Caco-2 (cell line): ENCODE data around the gene TCF7L2. TPM values are rescaled to one million over a fixed set of nuclear protein-coding genes. Genes with fewer than 3 reads are reported as not detected.

Source experiments
- BruUV-seq: library from RNA; stranded (reverse); fragments of 400-500 nt; replicated peaks from 2 replicates; lab custom pipeline; 2021; lab: Mats Ljungman, UMichigan
- CTCF ChIA-PET: fragments of 300-600 bp; sonication (Branson Sonifier 250); formaldehyde crosslinking; loops from one replicate; lab custom pipeline; 2022; ENCODE audit warnings: antibody characterized with exemption; lab: Charles Lee
- POLR2A ChIA-PET: fragments of 300-600 bp; sonication (Branson Sonifier 250); formaldehyde crosslinking; loops from one replicate; lab custom pipeline; 2022; ENCODE audit warnings: antibody characterized with exemption; lab: Charles Lee
- DNase-seq, 2 experiments: peaks; one replicate each; pipeline versions ENCODE4 v3.0.0 to v3.0.0-alpha.2; 2020 to 2022
- H3K27me3 ChIP-seq: replicated peaks from 2 replicates; pipeline ENCODE4 v1.6.0; 2011; ENCODE audit warnings: low read length; ENCODE audit not compliant: control insufficient read depth, insufficient read depth
- H3K36me3 ChIP-seq: 2 replicates; pipeline ENCODE4 v1.5.1; 2011; ENCODE audit warnings: low read length; ENCODE audit not compliant: control insufficient read depth, insufficient read depth
- H3K4me1 ChIP-seq: fragments of 250-450 bp; sonication (Bioruptor Pico); 2 replicates; pipeline ENCODE4 v1.5.1; 2020; ENCODE audit warnings: mild to moderate bottlenecking
- H3K4me3 ChIP-seq: 2 replicates; pipeline ENCODE4 v1.5.1; 2011; ENCODE audit warnings: low read depth, mild to moderate bottlenecking, control low read depth, low read length
- H3K9me3 ChIP-seq: fragments of 250-450 bp; sonication (Bioruptor Pico); 2 replicates; pipeline ENCODE4 v1.5.1; 2020; ENCODE audit warnings: mild to moderate bottlenecking, moderate library complexity
- H3K27ac Mint-ChIP-seq: one replicate; pipeline ENCODE4 v1.8.0; 2022; ENCODE audit warnings: mixed read lengths; ENCODE audit not compliant: unreplicated experiment
- H3K27me3 Mint-ChIP-seq: one replicate; pipeline ENCODE4 v1.8.0; 2022; ENCODE audit warnings: mixed read lengths; ENCODE audit not compliant: insufficient read depth, unreplicated experiment
- H3K36me3 Mint-ChIP-seq: one replicate; pipeline ENCODE4 v1.8.0; 2022; ENCODE audit warnings: mild to moderate bottlenecking, mixed read lengths; ENCODE audit not compliant: insufficient read depth, unreplicated experiment
- H3K4me1 Mint-ChIP-seq: one replicate; pipeline ENCODE4 v1.8.0; 2022; ENCODE audit warnings: low read depth, mixed read lengths; ENCODE audit not compliant: unreplicated experiment
- H3K4me3 Mint-ChIP-seq: one replicate; pipeline ENCODE4 v1.8.0; 2022; ENCODE audit warnings: mild to moderate bottlenecking, moderate library complexity, mixed read lengths; ENCODE audit not compliant: unreplicated experiment
- H3K9me3 Mint-ChIP-seq: one replicate; pipeline ENCODE4 v1.8.0; 2022; ENCODE audit warnings: mixed read lengths; ENCODE audit not compliant: unreplicated experiment
- intact Hi-C: fragments of 100-400 bp; cut with micrococcal nuclease; formaldehyde crosslinking; loops from one replicate; pipeline ENCODE4 v1.10.0; 2022; ENCODE audit not compliant: unreplicated experiment
- total RNA-seq: library from RNA; stranded (reverse); gene quantifications from 2 replicates; pipeline ENCODE4 v1.2.3, GENCODE V29; 2022
- TF ChIP-seq, protein P1 (sequence below), 2 experiments: fragments of 200-600 bp in 1 of 2; IDR thresholded peaks; 1 replicate in 1 of 2; 2 replicates in 1 of 2; pipeline versions ENCODE4 v1.5.1 to v1.8.0; 2011 to 2022; ENCODE audit warnings: antibody characterized with exemption in 1 of 2, control low read depth in 1 of 2, inconsistent platforms in 1 of 2, low read depth in 1 of 2, low read length in 1 of 2, mild to moderate bottlenecking in 1 of 2, moderate library complexity in 1 of 2; ENCODE audit not compliant: insufficient read depth in 1 of 2, severe bottlenecking in 1 of 2, unreplicated experiment in 1 of 2

The TCF7L2 gene
- total RNA-seq, 1 experiment from 2014 or later = 45.4 TPM

DNA sequence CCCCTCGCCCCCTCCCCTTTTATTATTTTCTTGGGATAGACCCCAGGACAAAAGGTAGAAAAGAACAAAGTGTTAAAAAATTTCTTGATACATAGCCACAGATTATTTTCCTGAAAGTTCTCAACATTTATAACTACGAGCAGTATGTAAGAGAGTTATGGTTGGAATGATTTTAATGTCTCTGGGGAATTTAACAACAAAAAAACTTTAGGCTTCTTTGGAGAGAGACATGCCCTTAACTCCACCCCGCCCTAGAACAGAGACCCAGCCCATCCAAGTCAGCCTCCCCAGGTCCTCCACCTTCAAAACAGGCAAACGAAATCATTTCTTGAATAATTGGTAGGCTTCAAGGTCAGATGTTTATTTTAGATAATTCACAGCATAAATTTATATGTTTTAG, 97.1 kb downstream of the TCF7L2 start:
- no TSS peak for BruUV-seq
- H3K4me3 ChIP-seq = no peak overlapping the region
- H3K27me3 ChIP-seq = no peaks in the 10 kb centered on the region
- peaks cover 7% of the 10 kb centered on the region for H3K4me1 Mint-ChIP-seq
- H3K27me3 Mint-ChIP-seq = no peaks in the 10 kb centered on the region
- H3K4me3 Mint-ChIP-seq = no peak overlapping the region
- no peaks in the 10 kb centered on the region for H3K9me3 ChIP-seq
- H3K36me3 ChIP-seq = peaks cover 1% of the 10 kb centered on the region
- intact Hi-C loops = no loop called here
- peaks cover 12% of the 10 kb centered on the region; the same call in 1 of the 2 replicates for H3K4me1 ChIP-seq
- ChIA-PET CTCF (no interaction called here), POLR2A (no interaction called here)
- no peaks in the 10 kb centered on the region for H3K9me3 Mint-ChIP-seq
- DNase-seq = no peak
- no peak overlapping the region for H3K27ac Mint-ChIP-seq
- TF ChIP-seq, protein P1, sequence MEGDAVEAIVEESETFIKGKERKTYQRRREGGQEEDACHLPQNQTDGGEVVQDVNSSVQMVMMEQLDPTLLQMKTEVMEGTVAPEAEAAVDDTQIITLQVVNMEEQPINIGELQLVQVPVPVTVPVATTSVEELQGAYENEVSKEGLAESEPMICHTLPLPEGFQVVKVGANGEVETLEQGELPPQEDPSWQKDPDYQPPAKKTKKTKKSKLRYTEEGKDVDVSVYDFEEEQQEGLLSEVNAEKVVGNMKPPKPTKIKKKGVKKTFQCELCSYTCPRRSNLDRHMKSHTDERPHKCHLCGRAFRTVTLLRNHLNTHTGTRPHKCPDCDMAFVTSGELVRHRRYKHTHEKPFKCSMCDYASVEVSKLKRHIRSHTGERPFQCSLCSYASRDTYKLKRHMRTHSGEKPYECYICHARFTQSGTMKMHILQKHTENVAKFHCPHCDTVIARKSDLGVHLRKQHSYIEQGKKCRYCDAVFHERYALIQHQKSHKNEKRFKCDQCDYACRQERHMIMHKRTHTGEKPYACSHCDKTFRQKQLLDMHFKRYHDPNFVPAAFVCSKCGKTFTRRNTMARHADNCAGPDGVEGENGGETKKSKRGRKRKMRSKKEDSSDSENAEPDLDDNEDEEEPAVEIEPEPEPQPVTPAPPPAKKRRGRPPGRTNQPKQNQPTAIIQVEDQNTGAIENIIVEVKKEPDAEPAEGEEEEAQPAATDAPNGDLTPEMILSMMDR (IDR thresholded peaks at IDR 0.05; ENCODE audit: insufficient read depth in 1 of 2, low read depth in 1 of 2, low read length in 1 of 2, severe bottlenecking in 1 of 2, unreplicated experiment in 1 of 2) = no peak
- H3K36me3 Mint-ChIP-seq = peaks cover 31% of the 10 kb centered on the region

DNA sequence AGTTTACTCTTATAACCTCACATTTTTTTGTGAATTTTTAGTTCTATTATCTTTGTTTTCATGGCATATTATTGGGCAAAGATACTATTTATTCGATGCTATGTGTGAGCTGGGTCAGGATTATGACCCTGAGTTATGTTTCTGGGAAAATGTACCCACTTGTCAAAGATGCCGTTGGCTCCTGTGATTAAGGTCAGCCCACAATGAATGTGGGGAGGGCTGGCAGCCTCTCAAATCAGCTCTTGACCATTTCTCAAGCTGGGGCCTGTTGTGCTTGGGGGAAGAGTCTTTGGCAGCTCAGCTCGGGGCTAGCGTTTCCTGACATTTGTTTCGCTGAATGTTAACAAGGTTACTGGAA, 97.5 kb downstream of the TCF7L2 start:
- Mint-ChIP-seq H3K4me3 (no peak overlapping the region), H3K36me3 (peaks cover 31% of the 10 kb centered on the region), H3K9me3 (no peaks in the 10 kb centered on the region), H3K27ac (no peak overlapping the region), H3K4me1 (peaks cover 7% of the 10 kb centered on the region), H3K27me3 (no peaks in the 10 kb centered on the region)
- ChIA-PET CTCF (no interaction called here), POLR2A (no interaction called here)
- BruUV-seq = no TSS peak
- Histone ChIP-seq H3K36me3 (peaks cover 1% of the 10 kb centered on the region), H3K27me3 (no peaks in the 10 kb centered on the region), H3K4me1 (peaks cover 12% of the 10 kb centered on the region; the same call in 1 of the 2 replicates), H3K9me3 (no peaks in the 10 kb centered on the region), H3K4me3 (no peak overlapping the region)
- intact Hi-C loops = no loop called here
- TF ChIP-seq, protein P1 (IDR thresholded peaks at IDR 0.05; ENCODE audit: insufficient read depth in 1 of 2, low read depth in 1 of 2, low read length in 1 of 2, severe bottlenecking in 1 of 2, unreplicated experiment in 1 of 2) = no peak
- no peak for DNase-seq

DNA sequence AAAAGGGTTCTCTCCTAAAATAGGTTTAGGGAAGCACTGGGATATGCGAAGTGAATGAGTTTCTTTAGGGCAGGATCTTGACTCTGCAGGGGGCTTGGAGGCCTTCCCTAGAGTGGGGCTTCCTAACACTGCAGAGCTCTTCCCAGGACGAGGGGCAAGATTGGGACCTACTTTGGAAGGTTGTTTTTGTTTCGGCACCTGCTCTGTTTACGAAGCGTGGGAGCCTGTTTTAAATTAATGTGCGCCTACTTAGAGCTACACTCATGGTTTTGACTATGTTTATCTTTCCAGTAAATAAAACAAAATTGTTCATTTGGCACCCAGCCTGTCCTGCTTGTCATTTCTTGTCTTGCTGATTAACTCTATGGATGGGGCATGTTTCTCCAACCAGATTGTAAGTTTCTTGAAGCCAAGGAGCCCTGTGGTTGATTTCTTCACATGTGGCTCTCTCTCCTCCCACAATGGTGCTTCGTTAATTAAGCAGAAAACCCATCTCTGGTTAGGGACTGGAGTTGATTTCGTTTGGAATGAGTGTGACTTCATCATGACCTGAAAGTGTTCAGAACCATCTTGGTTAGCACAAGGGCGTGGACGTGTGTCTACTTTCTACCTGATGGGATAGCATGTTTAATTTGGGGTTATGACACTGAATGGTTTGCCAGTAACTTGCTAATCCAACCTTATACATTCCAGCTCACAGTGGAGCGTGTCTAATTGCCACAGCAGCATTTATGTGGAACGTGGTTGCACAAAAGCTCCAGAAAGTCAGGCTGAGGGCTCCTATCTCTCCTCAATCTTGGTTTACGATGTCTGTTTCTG, 98.1 kb downstream of the TCF7L2 start:
- no peaks in the 10 kb centered on the region for H3K27me3 Mint-ChIP-seq
- H3K27ac Mint-ChIP-seq = no peak overlapping the region
- no peak overlapping the region for H3K4me3 ChIP-seq
- TF ChIP-seq, protein P1 (IDR thresholded peaks at IDR 0.05; ENCODE audit: insufficient read depth in 1 of 2, low read depth in 1 of 2, low read length in 1 of 2, severe bottlenecking in 1 of 2, unreplicated experiment in 1 of 2) = no peak
- H3K4me3 Mint-ChIP-seq = no peak overlapping the region
- no peaks in the 10 kb centered on the region for H3K9me3 ChIP-seq
- peaks cover 12% of the 10 kb centered on the region; the same call in 1 of the 2 replicates for H3K4me1 ChIP-seq
- CTCF ChIA-PET = no interaction called here
- intact Hi-C loops = no loop called here
- POLR2A ChIA-PET = no interaction called here
- H3K4me1 Mint-ChIP-seq = peaks cover 7% of the 10 kb centered on the region
- H3K36me3 ChIP-seq = peaks cover 1% of the 10 kb centered on the region
- H3K27me3 ChIP-seq = no peaks in the 10 kb centered on the region
- peaks cover 36% of the 10 kb centered on the region for H3K36me3 Mint-ChIP-seq
- no peaks in the 10 kb centered on the region for H3K9me3 Mint-ChIP-seq
- DNase-seq = no peak
- no TSS peak for BruUV-seq
